Activated CD4-positive, CD25-positive, alpha-beta regulatory T cell treated with anti-CD3 and anti-CD28 coated beads, Interleukin-2, amount 50 U/mL, for 24 hours (primary cell): ENCODE data around the gene ZSCAN18.
"Not testable (repeated sequence)": the region's sequence is repeated elsewhere in the genome, so short reads cannot be mapped to it uniquely, and the experiment has no call there.

Source experiments
- ATAC-seq, 2 donors: fragments of 150-1000 bp; cut with Tn5 transposase; one replicate each; pipeline ENCODE4 v1.10.0; 2021; ENCODE audit warnings: mild to moderate bottlenecking in 1 of 2, moderate library complexity in 1 of 2

The ZSCAN18 gene, protein sequence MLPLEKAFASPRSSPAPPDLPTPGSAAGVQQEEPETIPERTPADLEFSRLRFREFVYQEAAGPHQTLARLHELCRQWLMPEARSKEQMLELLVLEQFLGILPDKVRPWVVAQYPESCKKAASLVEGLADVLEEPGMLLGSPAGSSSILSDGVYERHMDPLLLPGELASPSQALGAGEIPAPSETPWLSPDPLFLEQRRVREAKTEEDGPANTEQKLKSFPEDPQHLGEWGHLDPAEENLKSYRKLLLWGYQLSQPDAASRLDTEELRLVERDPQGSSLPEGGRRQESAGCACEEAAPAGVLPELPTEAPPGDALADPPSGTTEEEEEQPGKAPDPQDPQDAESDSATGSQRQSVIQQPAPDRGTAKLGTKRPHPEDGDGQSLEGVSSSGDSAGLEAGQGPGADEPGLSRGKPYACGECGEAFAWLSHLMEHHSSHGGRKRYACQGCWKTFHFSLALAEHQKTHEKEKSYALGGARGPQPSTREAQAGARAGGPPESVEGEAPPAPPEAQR

GRCh38 chr19:58097781-58098681, at the start of gene ZSCAN18:
ZSCAN18 (minus strand) TSS chr19:58098231; CDS start chr19:58090267, 7,964 bp downstream.
- peak; percentile 98 for ATAC-seq

DNA sequence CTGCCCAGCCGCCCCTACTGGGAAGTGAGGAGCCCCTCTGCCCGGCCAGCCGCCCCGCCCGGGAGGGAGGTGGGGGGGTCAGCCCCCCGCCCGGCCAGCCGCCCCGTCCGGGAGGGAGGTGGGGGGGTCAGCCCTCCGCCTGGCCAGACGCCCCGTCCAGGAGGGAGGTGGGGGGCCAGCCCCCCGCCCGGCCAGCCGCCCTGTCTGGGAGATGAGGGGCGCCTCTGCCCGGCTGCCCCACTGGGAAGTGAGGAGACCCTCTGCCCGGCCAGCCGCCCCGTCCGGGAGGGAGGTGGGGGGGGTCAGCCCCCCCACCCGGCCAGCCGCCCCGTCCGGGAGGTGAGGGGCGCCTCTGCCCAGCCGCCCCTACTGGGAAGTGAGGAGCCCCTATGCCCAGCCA, 49.4 kb upstream of the ZSCAN18 start:
- ATAC-seq: not testable (repeated sequence)

GRCh38 chr19:58145849-58146248, 47.8 kb upstream of the ZSCAN18 start:
- no peak for ATAC-seq

- no peak for ATAC-seq
These were observed 36.2 kb upstream of the ZSCAN18 start for GRCh38 chr19:58134244-58134643.

GRCh38 chr19:58129284-58129683, 31.3 kb upstream of the ZSCAN18 start:
- ATAC-seq: no peak

DNA sequence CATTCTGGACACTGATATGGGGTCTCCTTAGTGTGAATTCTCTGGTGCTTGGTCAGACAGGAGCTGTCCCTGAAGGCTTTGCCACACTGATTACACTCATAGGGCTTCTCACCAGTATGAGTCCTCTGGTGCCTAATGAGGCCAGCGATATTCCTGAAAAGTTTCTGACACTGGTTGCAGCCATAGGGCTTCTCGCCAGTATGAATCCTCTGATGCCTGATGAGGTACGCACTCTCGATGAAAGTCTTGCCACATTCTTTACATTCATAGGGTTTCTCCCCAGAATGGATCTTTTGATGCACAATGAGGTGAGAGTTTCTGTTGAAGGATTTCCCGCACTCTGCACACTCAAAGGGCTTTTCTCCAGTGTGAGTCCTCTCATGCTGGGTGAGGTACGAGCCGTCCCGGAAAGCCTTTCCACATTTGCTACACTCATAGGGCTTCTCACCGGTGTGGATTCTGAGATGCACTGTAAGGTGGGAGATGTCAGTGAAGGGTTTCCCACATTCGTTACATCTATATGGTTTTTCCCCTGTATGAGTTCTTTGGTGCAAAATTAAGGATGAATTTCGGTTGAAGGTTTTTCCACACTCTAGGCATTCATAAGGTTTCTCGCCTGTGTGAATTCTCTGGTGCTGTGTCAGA, 30.1 kb upstream of the ZSCAN18 start:
- ATAC-seq: no peak

DNA sequence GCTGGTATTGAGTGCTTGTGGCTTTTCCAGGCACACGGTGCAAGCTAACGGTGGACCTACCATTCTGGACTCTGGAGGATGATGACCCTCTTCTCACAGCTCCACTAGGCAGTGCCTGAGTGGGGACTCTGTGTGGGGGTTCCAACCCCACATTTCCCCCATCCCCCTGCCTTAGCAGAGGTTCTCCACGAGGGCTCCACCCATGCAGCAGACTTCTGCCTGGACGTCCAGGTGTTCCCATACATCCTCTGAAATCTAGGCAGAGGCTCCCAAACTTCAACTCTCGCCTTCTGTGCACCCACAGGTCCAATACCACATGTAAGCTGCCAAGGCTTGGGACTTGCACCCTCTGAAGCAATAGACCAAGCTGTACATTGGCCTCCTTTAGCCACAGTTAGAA, 25.3 kb upstream of the ZSCAN18 start:
- no peak for ATAC-seq

DNA sequence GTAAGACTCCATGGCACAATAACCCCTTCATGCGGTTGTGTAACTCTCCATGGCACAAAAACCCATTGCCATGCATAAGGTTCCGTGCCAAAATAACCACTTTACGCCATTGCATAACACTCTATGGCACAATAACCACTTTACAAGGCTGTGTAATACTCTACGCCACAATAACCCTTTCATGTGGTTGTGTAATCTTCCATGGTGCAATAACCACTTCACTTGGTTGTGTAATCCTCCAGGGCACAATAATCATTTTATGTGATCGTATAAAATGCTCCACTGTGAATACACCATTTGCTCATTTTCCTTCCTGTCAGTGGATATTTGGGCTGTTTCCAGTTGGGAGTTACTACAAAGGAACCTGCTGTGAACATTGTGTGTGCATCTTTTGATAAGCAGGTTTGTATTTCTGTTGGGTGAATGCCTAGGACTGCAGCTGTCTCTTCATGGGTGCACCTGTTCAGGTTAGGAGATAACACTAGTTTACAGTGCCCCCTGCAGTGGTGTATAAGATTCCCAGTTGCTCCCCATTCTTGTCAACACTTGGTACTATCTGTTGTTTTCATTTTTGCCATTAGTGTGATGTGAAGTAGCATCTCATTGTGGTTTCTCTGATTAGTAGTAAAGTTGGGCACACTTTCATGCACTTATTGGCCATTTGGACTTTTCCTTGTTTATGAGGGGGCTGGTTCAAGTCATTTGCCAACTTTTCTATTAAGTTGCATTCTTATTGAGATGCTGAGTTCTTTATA, 21.1 kb upstream of the ZSCAN18 start:
- no peak for ATAC-seq

- ATAC-seq: no peak
These were observed 20.0 kb upstream of the ZSCAN18 start for GRCh38 chr19:58117841-58118575.

GRCh38 chr19:58108546-58108817, 10.5 kb upstream of the ZSCAN18 start:
- no peak for ATAC-seq

GRCh38 chr19:58107778-58108545, 9.9 kb upstream of the ZSCAN18 start:
- ATAC-seq: no peak

- ATAC-seq: no peak
These were observed 609 bp upstream of the ZSCAN18 start for GRCh38 chr19:58098682-58098998.

DNA sequence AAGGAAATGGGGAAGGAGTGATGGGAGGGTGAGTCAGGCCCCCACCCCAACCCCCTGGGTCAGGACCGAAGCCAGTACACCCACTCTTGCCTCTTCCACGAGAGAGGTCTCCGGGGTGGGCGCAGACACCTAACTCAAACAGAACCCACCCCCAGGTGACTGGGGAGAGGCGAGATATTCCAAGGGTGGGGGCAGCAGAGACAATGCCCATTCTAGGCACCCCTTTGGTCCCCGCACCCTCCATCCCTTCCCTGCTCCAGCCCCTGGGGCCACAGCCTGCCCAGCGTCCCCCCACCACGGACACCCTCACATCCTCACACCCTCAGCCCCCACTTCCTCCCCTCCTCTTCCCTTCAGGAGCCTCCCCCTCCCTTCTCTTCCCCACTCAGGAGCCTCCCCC, 682 bp downstream of the ZSCAN18 start:
- no peak for ATAC-seq

DNA sequence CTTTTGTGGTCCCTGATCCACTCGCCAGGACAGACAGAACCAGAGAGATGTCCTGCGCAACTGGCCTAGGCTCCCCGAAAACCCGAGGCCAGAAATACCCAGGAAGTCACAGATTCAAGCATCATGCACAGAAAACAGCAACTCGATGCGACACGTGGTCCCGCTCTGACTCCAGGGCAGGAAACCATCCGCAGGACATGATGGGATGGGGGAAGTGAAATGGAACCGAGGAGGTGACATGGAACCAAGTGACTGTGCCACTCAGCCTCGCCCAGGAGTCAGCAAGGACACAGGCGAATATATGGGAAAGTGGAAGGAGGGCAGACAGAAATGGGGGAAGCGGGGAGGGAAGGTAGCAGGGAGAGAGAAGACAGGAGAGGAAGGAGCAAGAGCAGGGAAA, 1.1 kb downstream of the ZSCAN18 start:
- no peak for ATAC-seq

DNA sequence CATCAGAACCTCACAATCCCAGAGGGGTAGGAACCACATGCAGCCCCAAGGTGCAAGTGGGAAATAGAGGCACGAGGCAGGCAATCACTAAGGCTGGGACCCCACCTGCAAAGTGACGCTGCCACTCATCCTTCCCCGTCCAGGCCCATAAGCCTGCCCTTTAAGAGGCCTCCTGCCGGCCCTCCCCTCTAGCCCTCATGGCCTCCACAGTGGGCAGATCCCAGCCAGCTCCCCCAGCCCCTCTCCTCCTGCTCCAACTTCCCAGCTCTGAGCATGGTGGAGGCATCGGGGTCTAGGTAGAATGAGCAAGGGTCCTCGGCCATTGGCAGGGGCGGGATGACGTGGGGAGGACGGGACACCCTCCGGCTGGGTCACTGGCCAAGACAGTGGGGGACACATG, 2.7 kb downstream of the ZSCAN18 start:
- ATAC-seq: no peak

GRCh38 chr19:58093071-58093470, 5.0 kb downstream of the ZSCAN18 start:
- no peak for ATAC-seq

- no peak for ATAC-seq
These were observed 6.6 kb downstream of the ZSCAN18 start for GRCh38 chr19:58091251-58091995.

GRCh38 chr19:58089846-58090245, 8.2 kb downstream of the ZSCAN18 start:
- ATAC-seq: no peak

DNA sequence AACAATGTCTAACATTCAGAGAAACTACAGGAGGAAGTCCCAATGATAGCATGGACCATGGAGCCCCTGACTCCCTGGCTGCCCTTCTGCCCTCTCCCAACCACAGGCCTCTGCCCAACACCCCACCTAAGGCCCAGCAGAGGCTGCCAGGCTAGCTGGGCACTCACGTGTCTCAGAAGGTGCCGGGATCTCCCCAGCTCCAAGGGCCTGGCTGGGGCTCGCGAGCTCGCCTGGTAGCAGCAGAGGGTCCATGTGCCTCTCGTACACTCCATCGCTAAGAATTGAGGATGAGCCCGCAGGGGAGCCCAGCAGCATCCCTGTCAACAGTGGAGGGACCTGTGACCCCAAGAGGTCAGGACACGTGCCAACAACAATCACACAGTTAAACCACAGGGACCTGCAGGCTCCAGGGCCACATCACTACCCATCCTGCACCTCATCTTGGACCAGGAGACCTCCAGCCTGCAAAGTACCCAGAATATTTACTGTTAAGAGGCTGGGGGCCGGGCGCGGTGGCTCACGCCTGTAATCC, 9.4 kb downstream of the ZSCAN18 start:
- ATAC-seq: no peak
